ENCODE data around the gene ASPG. TPM values are rescaled to one million over a fixed set of nuclear protein-coding genes. Genes with fewer than 3 reads are reported as not detected.

ASPG gene
- total RNA-seq, 3 donors from 2014 or later: 0.19 TPM; not detected in 2

DNA sequence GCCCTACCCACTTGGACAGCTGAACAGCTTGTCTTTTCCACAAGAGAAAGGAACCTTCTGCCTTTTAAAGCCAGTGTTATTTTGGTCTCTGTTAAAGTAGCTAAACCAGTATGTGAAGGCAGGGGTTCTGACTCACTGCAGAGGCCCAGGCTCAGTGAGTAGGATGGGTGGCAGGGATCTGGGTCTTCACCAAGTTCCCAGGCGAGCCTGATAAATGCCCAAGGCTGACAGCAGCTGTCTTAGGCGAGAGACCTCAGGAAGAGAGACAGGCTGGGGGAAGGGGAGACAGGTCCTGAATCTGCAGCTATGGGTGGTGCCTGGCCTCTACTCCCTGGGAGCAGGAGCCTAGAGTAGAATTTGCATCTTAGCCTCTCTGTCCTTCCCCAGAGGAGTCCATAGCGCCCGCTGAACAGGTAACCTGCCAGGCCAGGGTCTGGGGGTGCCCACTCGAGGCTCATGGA, 34.8 kb downstream of the ASPG start:
- Mint-ChIP-seq H3K4me3 (no peak overlapping the region), H3K27me3 (ENCODE audit: low read depth) (peaks cover 49% of the 10 kb centered on the region), H3K9me3 (peaks cover 12% of the 10 kb centered on the region), H3K4me1 (ENCODE audit: low read depth) (no peaks in the 10 kb centered on the region), H3K36me3 (ENCODE audit: insufficient read depth) (no peaks in the 10 kb centered on the region)
- ATAC-seq: no peak
- DNase-seq: no peak

DNA sequence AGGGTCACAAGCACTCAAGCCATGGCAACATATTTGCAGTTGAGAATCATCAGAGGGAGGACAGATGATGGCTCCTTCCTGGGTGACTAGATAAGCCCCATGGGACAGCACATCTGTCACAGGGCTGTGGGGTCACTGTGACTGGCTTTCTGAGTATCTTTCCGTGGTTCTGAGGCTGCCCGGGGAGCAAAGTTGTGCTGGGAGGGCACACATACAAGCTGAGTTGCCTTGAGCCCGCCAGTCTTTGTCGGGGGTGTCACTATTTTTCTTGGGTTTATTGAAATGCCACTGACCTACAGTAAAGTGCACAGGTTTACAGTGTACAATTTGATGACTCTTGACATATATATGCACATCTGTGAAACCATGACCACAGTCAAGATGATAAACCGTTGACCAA, 35.6 kb downstream of the ASPG start:
- DNase-seq: no peak
- Mint-ChIP-seq H3K4me3 (no peak overlapping the region), H3K36me3 (ENCODE audit: insufficient read depth) (no peaks in the 10 kb centered on the region), H3K4me1 (ENCODE audit: low read depth) (no peaks in the 10 kb centered on the region), H3K9me3 (peaks cover 12% of the 10 kb centered on the region), H3K27me3 (ENCODE audit: low read depth) (peaks cover 43% of the 10 kb centered on the region)
- no peak for ATAC-seq

DNA sequence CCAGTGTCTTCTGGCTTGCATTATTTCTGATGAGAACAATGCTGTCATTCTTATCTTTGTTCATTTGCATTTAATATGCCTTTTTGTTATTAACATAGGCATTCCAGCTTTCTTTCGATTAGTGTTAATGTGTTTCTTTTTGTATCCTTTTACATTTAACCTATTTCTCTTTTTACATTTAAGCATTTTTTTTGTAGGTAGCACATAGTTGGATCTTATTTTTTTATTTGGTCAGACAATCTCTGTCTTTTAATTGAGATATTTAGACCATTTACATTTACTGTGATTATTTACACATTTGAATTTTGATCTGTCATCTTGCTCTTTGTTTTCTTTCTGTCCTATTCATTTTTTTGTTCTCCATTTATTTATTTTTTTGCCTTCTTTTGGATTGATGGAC, 38.4 kb downstream of the ASPG start:
- Mint-ChIP-seq H3K27me3 (ENCODE audit: low read depth) (peaks cover 43% of the 10 kb centered on the region), H3K4me3 (no peak overlapping the region), H3K36me3 (ENCODE audit: insufficient read depth) (no peaks in the 10 kb centered on the region), H3K4me1 (ENCODE audit: low read depth) (no peaks in the 10 kb centered on the region), H3K9me3 (peaks cover 15% of the 10 kb centered on the region)
- DNase-seq: no peak
- no peak for ATAC-seq

DNA sequence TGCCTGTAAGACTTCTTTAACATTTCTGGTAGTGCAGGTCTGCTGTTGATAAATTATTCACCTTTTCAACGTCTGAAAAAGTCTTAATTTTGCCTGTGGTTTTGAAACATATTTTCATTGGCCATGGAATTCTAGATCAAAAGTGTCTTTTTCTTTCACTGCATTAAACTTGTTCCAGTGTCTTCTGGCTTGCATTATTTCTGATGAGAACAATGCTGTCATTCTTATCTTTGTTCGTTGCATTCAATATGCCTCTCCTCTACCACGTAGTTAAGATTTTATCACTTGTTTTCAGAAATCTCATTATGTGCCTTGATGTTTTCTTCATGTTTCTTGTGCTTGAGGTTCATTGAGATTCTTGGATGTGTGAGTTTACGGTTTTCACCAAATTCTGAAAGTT, 39.5 kb downstream of the ASPG start:
- H3K9me3 Mint-ChIP-seq: peaks cover 24% of the 10 kb centered on the region
- no peak for DNase-seq
- peaks cover 2% of the 10 kb centered on the region for H3K36me3 Mint-ChIP-seq (ENCODE audit: insufficient read depth)
- ATAC-seq: no peak
- H3K4me1 Mint-ChIP-seq (ENCODE audit: low read depth): no peaks in the 10 kb centered on the region
- no peak overlapping the region for H3K4me3 Mint-ChIP-seq
- H3K27me3 Mint-ChIP-seq (ENCODE audit: low read depth): peaks cover 42% of the 10 kb centered on the region

DNA sequence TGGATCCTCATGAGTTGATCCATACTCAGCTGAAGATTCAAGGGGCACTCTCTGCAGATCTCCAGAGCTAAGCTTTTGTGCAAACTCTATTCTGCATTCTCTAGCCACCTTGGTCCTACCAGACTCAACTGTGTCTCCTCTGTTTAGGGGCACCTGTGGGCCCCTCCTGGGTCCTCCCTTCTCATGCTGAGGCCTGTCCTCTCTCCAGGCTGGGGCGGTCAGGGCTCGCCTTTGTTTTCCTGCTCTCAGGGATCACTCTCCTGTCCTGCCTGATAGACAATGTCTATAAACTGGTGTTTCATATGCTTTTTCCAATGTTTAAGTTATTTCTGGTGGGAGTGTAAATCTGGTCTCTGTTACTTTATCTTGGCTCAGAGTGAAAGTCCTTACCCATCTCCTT, 41.3 kb downstream of the ASPG start:
- Mint-ChIP-seq H3K9me3 (peaks cover 27% of the 10 kb centered on the region), H3K36me3 (ENCODE audit: insufficient read depth) (peaks cover 2% of the 10 kb centered on the region), H3K4me1 (ENCODE audit: low read depth) (no peaks in the 10 kb centered on the region), H3K27me3 (ENCODE audit: low read depth) (peaks cover 40% of the 10 kb centered on the region), H3K4me3 (no peak overlapping the region)
- ATAC-seq (no peak), DNase-seq (no peak)

DNA sequence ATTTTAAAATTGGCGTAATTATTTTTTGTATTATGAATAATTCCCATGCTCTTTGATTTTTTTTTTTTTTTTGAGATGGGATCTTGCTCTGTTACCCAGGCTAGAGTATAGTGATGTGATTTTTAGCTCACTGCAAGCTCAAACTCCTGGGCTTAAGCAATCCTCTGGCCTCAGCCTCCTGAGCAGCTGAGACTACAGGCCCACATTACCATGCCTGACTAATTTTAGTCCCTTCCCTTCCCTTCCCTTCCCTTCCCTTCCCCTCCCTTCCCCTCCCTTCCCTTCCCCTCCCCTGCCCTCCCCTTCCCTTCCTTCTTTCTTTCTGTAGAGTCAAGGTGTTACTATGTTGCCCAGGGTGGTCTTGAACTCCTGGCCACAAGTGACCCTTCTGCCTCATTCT, 43.5 kb downstream of the ASPG start:
- no peak overlapping the region for H3K4me3 Mint-ChIP-seq
- ATAC-seq (no peak), DNase-seq (no peak)
- H3K36me3 Mint-ChIP-seq (ENCODE audit: insufficient read depth): peaks cover 2% of the 10 kb centered on the region
- peaks cover 60% of the 10 kb centered on the region for H3K27me3 Mint-ChIP-seq (ENCODE audit: low read depth)
- H3K9me3 Mint-ChIP-seq: peaks cover 23% of the 10 kb centered on the region
- no peaks in the 10 kb centered on the region for H3K4me1 Mint-ChIP-seq (ENCODE audit: low read depth)

DNA sequence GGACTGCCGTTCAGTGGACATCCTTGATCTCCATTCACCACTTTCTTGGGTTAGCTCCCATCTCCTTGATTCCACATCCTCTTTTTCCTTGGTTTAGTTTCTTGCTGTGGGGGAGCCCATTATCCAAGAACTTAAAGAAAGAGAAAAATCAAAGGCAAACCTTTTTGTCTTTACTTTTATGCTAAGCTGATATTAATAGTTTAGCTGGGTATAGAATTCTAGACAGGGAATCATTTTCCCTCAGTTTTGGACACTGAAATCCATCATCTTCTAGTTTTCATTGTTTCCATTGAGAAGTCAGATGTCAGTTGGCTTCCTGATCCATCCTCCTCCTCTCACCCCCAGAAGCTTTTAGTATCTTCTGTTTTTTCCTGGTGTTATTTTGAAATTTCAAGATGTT, 44.1 kb downstream of the ASPG start:
- no peak for ATAC-seq
- Mint-ChIP-seq H3K9me3 (peaks cover 20% of the 10 kb centered on the region), H3K4me3 (no peak overlapping the region), H3K4me1 (ENCODE audit: low read depth) (no peaks in the 10 kb centered on the region), H3K27me3 (ENCODE audit: low read depth) (peaks cover 63% of the 10 kb centered on the region), H3K36me3 (ENCODE audit: insufficient read depth) (peaks cover 2% of the 10 kb centered on the region)
- no peak for DNase-seq

DNA sequence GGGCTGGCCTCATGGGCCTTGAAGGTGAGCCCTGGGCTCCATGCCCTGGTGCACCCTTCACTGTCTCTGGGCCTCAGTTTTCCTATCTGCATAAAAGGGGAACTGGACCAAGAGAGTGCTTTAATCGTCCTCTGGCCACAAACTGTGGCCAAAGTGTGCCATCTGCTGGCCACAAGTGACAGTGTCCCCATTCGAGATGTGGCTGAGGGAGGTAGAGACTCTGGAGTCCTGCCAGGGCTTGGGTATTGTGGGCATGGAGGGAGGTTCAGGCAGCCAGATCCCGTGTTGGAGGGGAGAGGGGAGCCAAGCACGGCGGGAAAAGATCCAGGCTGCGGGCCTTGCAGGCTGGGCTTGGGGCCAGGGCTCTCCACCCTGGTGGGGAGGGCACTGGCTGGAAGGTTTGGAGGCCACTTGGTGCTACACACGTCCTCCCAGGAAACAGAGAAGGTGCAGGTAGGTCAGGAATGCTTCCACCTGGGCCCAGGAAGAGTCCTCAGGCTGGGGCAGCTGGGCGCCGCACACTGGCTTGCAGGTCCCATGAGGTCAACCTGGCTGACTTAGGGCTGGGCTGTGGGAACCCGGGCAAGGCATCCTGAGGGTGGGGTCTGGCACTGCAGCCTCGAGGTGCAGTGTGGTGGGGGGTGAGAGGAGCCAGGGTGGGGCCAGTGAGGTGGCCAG, 45.6 kb downstream of the ASPG start:
- Mint-ChIP-seq H3K36me3 (ENCODE audit: insufficient read depth) (peaks cover 2% of the 10 kb centered on the region), H3K4me1 (ENCODE audit: low read depth) (peaks cover 2% of the 10 kb centered on the region), H3K27me3 (ENCODE audit: low read depth) (peaks cover 70% of the 10 kb centered on the region), H3K9me3 (peaks cover 15% of the 10 kb centered on the region), H3K4me3 (no peak overlapping the region)
- DNase-seq: no peak
- no peak for ATAC-seq

DNA sequence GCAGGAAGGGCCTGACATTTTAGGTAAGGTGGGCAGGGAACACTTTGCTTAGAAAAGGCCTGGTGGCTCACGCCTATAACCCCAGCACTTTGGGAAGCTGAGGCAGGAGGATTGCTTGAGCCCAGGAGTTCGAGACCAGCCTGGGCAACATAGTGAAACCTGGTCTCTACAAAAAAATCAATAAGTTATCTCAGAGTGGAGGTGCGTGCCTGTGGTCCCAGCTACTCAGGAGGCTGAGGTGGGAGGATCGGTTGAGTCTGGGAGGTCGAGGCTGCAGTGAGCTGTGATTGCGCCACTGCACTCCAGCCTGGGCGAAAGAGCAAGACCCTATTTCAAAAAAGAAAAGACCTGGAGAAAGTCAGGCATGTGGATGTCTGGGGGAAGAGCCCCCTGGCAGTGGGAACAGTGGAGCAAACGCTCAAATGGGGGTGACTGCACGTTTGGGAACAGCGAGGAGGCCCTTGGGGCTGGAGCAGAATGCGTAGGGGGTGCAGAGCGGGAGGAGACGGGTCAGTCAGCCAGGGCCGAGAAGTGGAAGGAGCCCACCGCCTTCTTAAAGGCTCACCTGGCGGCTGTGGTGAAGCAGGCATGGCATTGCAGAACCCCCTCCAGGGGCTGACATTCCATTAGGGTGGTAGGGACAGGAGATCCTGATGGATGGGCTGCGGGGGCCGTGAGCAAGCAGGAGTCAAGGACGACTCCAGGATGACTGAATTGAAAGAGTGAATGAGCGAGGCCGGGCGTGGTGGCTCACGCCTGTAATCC, 46.6 kb downstream of the ASPG start:
- ATAC-seq (no peak), DNase-seq (no peak)
- H3K27me3 Mint-ChIP-seq (ENCODE audit: low read depth): peaks cover 72% of the 10 kb centered on the region
- H3K4me3 Mint-ChIP-seq: no peak overlapping the region
- H3K4me1 Mint-ChIP-seq (ENCODE audit: low read depth): peaks cover 7% of the 10 kb centered on the region
- H3K36me3 Mint-ChIP-seq (ENCODE audit: insufficient read depth): peaks cover 2% of the 10 kb centered on the region
- peaks cover 12% of the 10 kb centered on the region for H3K9me3 Mint-ChIP-seq

DNA sequence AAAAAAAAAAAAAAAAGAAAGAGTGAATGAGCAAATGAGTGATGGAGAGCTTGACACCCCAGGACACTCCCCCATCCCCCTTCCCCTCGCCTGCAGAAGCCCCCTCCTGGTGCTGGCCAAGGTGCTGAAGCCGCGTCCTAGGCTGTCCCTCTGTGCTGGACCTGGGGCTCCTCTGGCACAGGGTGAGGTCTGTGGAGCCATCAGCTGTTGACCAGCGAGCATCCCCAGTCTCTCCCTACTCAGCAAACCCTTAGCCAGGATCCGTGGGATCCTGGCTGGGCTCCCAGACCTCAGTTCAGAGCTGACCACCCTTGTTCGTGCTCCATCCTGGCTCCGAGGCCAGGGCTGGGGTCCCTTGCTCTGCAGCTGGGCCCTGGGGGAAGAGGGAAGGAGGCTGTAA, 47.5 kb downstream of the ASPG start:
- ATAC-seq (no peak), DNase-seq (no peak)
- Mint-ChIP-seq H3K4me1 (ENCODE audit: low read depth) (peaks cover 9% of the 10 kb centered on the region), H3K4me3 (no peak overlapping the region), H3K27me3 (ENCODE audit: low read depth) (peaks cover 70% of the 10 kb centered on the region), H3K36me3 (ENCODE audit: insufficient read depth) (peaks cover 2% of the 10 kb centered on the region), H3K9me3 (peaks cover 12% of the 10 kb centered on the region)

DNA sequence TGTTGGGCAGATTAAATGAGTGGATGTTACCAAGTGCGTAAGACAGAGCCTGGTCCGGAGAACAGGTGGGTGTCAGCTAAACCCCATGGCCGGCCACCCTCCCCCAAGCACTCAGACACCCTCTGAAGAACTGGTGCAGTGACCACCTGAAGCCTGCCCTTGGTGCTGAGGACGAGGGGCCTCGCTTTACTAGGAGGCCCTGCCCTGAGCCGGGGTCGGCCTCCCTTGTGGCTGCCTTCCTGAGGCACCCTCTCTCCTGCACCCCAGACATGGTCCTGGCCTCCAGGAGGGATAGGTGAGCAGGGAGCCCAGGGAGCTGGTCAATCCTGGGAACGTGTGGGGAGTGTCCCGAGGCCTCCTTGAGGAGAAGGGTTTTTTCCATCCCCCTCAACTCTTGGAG, 48.0 kb downstream of the ASPG start:
- peaks cover 69% of the 10 kb centered on the region for H3K27me3 Mint-ChIP-seq (ENCODE audit: low read depth)
- H3K9me3 Mint-ChIP-seq: peaks cover 12% of the 10 kb centered on the region
- ATAC-seq (no peak), DNase-seq (no peak)
- H3K4me3 Mint-ChIP-seq: no peak overlapping the region
- peaks cover 2% of the 10 kb centered on the region for H3K36me3 Mint-ChIP-seq (ENCODE audit: insufficient read depth)
- H3K4me1 Mint-ChIP-seq (ENCODE audit: low read depth): peaks cover 9% of the 10 kb centered on the region

DNA sequence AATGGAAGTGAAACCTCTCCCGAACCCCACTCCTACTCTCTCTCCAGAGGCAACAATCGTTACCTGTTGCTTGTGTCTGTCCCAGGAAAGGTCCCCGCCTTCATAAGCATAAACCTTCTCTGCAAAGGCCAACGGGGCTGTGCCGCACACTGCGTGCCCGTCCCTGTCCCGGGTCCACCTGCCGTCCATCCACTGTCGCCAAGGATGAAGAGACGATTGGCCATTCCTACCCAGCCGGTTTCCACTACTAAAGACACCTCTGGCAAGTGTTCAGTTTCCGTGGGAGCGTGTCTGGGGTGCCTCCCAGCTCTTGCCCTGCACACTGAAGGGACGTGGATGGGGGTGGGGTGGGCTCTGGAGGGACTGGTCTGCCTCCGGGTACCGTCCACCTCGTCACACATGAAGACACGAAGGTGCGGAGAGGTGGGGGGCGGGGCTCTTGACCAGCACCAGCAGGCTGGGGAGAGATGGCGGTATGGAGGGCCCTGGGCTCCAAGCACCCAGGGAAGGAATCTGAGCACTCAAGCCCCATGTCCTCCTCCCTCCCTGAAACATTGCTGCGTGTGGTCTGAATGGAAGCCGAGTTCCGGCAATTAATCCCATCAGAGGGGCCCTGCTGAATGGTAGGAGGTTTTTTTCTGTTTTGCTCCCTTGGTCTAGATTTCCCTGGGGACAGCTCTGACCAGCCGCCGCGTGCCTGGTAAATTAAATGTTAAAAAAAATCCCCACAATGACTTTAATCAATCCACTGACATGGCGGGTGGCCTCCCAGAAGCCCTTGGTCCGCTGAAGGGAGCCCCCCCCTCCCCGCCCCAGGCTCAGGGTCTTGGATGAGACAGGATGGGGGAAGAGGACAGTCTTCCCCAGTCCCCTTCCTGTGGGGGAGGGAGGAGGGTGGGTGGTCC, 48.8 kb downstream of the ASPG start:
- Mint-ChIP-seq H3K9me3 (peaks cover 10% of the 10 kb centered on the region), H3K4me1 (ENCODE audit: low read depth) (peaks cover 9% of the 10 kb centered on the region), H3K27me3 (ENCODE audit: low read depth) (peaks cover 65% of the 10 kb centered on the region), H3K36me3 (ENCODE audit: insufficient read depth) (peaks cover 2% of the 10 kb centered on the region), H3K4me3 (no peak overlapping the region)
- ATAC-seq (no peak), DNase-seq (no peak)

DNA sequence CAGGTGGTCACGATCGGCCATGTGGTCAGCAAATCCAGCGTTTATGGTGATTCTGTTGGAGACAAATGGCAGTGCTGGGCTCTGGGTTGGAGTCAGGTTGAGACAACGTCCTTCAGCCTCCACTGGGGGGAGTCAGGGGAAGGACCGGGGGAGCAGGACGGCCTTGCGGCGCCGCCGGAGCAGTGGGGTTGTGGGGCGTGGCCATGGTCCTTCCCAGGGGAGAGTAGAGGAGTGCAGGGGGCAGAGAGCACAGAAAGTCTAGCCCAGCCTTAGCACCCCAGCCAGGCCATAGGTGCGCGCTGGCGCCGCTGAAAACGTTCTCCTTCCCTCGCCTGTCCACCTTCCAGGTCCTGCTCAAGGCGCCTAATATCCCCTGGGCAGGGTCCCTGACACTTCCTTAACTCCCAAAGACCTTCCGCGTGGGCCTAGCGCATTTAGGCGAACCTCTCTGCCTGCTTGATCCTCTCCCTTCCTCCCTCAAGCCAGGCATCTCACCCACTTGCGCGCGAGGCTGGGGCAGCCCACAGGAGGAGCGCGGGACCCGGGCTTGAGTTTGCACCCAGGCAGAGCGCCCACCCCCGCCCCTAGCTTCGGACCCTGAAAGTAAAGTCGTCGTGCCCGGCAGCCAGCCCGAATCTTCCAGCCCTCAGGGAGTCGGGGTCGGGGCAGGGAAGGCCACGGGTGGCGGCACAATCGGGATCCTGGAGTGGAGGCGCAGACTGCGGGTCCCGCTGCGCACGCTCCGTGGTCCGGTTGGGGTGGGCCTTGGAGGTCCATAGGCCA, 49.8 kb downstream of the ASPG start:
- ATAC-seq: no peak
- H3K27me3 Mint-ChIP-seq (ENCODE audit: low read depth): peaks cover 66% of the 10 kb centered on the region
- H3K4me3 Mint-ChIP-seq: no peak overlapping the region
- H3K9me3 Mint-ChIP-seq: no peaks in the 10 kb centered on the region
- DNase-seq: no peak
- H3K4me1 Mint-ChIP-seq (ENCODE audit: low read depth): peaks cover 9% of the 10 kb centered on the region
- no peaks in the 10 kb centered on the region for H3K36me3 Mint-ChIP-seq (ENCODE audit: insufficient read depth)

Data from activated T-cell treated with anti-CD3 and anti-CD28 coated beads, Interleukin-2, amount 50 U/mL, for 4 hours (primary cell).